ENCODE measurements around the gene PMVK.
A peak's percentile ranks its signal among the peaks of the same experiment; 100 is the strongest.

The PMVK gene

GRCh38 chr1:154945962-154946850 is 9.7 kb upstream of the PMVK start:
- no peak for DNase-seq

DNA sequence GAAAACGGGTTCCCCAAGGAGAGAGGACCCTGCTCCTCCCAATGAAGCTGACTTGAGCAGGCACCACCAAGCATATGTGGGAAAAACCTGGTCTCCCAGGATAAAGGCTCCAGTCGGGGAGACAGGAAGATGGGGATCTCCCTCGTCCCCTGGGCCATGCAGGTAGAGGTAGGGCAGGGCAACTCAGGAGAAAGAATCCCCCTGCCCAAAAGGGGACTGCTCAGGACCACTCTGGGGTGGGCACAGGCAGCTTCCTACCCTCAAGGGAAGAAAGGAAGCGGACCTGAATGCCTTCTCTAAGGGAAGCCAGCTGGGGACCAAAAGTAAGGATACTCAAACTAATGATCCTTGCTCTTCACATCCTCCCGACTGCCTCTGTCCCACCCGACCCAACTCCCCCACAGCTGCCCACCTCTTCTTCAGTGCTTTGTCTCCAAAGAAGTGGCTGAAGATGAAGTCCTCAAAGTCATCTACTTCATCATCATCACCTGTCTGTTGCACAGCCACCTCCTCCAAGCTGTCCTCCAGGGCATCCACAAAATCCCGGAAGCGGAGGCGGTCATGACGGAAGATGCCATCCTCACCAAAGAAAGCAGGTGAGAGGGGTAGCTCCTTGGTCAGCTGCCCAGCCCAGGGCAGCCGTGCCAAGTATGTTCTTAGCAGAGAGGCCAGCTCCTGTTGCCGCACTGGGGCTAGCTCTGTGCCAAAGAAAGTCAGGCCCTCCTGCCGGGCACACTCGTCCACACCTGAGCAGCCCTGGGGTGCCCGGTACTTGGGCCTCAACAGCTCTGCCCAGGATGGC is 8.8 kb upstream of the PMVK start:
- DNase-seq: no peak

DNA sequence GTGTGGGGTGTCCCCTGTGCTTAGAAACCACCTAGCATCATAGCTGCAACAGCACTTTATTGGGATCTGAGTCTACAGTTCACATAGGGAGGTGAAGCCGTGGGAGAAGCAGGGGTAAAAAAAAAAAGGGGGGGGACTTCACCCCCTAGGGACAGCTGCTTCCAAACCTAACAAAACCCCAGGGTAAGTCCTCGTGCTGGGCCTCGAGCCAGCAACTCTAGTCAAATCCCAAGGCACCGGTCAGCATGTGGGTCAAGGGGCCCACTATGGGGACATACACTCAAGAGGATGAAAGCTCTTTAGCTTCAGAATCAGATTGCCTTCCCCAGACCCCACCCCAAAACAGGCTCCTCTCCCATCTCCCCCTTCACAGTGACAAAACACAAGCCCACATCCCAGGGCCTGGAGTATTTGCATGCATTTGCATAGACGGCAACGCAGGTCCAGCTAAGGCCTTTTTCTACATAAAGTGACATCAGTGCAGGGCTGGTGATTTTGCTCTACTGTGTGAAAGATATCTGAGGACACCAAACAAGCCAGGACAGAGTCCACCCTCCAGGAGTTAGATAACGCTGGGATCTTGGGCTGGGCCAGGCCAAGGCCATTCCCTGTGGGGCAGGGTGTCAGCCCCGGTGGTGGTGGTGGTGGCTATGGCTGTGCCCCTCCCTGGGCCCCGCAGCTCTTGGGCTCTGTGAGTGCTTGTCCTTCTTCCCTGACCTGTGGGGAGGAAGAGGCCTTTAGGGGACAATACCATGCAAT is 8.1 kb upstream of the PMVK start:
- DNase-seq: no peak

GRCh38 chr1:154943649-154944400 is 7.3 kb upstream of the PMVK start:
- DNase-seq: peak; percentile 22

- no peak for DNase-seq
Observed at GRCh38 chr1:154941333-154942013, 5.0 kb upstream of the PMVK start.

DNA sequence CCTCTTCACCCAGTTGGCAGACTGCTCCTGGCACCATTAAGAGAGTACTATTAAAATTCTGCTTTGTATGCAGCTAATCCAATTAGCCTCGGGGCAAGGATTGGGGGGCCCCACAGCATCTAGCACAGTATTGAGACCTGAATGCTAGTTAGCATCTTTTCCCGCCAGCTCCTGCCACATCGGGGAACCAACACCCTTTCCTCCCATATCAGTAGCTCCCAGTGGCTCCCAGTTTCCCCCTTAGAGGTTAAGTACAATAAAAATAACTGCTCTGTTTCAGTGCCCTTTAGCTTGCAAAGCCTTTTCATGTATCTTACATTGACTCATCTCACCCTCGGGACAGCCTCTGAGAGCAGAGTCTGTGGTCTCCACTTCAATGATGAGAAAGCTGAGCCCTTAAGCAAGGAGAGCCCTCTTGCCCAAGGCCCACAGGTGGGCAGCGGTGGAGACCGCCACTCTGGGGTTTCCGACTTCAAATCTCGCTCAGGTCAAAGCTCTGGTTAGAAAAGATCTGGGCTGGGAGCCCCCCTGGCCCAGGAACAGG is 4.2 kb upstream of the PMVK start:
- DNase-seq: no peak

DNA sequence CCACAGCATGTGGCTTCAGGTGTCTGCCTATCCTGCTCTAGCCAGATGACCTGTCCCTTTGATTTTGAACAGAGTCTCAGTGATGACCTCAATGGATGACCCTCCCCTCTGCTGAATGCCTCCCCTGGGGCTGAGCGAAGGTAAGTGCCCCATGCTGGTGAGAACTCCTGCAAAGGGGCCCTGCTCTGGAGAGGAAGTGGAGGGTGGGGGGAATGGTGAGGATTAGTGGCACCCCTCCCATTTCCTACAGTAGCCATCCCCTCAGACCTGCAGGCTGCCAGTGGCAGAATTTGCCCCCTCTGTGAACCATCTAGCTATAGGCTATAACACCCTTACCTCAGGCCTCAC is 3.7 kb upstream of the PMVK start:
- no peak for DNase-seq

DNA sequence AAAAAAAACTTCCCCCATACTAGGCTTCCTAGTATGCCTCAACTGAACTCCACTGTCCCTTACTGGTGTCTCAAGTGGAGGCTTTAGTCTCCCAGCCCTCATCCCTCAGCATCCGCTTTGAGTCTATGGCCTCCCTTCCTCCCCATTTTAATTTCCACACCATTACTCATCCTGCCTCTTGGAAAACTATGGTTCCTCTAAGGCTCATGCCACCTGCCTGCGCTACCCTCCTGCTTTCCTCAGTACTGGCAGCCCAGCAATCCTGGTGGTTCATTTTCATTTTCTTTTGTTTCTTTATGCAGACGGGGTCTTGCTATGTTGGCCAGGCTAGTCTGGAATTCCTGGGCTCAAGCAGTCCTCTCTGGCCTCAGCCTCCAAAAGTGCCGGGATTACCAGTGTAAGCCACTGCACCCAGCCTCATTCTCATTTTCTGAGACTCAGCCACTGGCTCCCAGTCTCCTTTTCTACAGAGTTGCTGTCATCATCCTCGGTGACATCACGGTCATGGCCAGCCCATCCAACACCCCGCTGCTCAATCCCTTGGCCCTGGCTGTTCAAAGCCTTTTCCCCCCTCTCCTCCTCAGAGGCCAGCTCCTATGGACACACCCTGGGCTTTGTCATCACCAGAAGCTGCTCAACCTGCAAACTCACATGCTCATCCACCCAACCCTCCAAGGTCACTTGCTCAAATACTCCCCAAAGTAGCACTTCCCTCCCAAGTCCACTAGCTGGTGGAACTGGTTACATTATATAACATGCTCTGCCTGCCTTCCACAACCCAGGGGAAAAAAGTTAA is 2.3 kb upstream of the PMVK start:
- no peak for DNase-seq

DNA sequence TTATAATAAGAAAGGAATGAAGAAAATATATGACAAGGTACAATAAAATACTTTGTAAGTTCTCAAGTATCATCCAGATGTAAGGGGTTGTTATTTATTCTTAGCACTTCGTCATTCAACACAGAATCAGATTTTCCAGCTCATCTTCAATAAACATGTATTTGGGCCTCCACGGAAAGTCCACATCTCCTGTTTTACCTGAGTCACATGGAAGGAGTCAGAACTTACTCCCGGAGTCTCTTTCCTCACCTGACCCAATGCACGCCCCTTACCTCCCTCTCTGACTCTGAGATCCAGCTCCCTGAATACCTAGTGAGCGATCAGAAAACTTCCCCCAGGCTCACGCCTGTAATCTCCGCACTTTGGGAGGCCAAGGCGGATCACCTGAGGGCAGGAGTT is 1.5 kb upstream of the PMVK start:
- DNase-seq: no peak

GRCh38 chr1:154937085-154937987 is 817 bp upstream of the PMVK start:
- peak; percentile 95 for DNase-seq

DNA sequence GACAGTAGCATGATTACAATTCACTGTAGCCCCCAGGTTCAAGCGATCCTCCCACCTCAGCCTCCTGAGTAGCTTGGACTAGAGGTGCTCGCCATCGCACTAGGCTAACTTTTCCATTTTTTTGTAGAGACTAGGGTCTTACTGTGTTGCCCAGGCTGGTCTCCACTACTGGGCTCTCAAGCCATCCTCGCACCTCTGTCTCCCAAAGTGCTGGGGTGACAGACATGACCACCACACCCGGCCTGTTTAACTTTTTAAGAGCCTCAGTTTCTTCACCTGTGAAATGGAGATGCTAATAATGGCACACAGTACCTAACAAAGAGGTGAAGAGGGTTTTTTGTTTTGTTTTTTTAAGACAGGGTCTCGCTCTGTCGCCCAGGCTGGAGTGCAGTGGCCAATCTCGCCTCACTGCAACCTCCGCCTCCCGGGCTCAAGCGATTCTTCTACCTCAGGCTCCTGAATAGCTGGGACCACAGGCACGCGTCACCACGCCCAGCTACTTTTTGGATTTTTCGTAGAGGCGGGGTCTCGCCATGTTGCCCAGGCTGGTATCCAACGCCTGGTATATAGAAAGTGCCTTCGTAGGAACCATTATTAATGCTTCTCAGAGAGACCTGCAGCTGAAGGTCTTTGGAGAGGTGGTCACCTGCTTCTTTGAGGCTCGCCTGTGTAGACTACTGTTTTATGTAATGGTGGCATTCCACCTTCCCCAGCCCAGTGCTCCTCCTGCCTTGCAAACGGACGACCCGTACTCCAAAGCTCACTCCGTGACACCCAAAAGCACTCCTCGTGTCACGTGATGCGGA is 567 bp downstream of the PMVK start:
- no peak for DNase-seq

DNA sequence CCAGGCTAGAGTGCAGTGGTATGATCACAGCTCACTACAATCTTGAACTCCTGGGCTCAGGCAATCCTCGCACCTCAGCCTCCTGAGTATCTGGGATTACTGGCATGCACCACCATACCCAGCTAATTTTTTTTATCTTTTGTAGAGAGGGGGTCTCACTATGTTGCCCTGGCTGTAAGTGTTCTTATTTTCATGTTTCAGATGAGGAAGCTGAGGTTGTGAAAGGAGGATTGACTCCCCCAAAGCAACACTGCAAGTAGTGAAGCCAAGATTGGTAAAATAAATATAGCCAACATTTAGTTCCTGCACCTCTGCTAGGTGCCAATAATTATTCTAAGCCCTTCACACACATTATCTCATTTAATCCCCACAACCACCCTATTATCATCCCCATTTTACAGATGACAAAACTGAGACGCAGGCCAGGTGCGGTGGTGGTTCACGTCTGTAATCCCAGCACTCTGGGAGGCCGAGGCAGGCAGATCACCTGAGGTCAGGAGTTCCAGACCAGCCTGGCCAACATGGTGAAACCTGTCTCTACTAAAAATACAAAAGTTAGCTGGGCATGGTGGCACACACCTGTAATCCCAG is 2.1 kb downstream of the PMVK start:
- no peak for DNase-seq

DNA sequence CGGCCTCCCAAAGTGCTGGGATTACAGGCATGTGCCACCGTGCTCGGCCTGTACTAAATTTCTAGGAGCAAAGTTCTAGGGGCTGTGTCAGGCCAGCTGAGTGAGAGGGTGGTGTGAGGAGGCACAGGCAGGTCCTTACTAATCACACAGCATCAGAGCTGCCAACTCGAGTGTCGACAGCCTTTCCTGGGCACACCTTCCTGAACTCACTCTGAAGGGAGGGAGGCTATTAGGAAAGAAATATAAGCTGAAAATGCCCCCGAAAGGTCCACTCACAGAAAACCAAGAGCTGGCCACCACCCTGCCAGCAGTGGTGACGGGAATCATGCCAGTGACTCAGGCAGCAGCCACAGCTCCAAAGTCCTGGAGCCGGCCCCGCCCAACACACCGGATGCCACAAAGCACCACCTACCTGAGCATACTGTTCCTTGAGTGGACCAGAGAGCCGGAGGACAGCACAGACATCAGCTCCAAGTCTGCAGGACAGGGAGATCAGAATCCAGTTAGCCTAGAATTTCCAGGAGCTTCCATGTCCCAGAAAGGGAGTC is 4.5 kb downstream of the PMVK start:
- no peak for DNase-seq

GRCh38 chr1:154926201-154926600 is 10.3 kb downstream of the PMVK start:
- no peak for DNase-seq

GRCh38 chr1:154925335-154926170 is 11.0 kb downstream of the PMVK start:
- DNase-seq: no peak

- no peak for DNase-seq
Observed at GRCh38 chr1:154923695-154924094, 12.8 kb downstream of the PMVK start.

DNA sequence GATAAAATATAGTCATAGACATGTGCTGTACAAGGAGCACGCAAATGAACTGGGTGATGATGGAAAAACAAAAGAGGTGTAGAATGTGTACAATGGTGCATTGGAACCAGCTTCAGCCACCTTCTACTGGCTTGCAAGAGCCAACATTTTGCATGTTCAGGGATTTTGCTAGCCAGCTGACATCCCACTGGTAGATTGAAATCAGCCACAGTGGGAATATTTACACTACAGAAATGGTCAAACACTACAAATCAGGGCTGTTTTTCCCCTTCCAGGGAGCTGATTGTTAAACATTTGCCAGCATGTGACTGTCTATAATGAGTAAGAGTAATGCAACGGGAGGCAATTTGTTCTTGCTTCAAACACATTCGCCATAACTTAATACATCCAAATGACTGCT is 23.2 kb downstream of the PMVK start:
- no peak for DNase-seq

All from HCEC 1CT (cell line).